HepG2 (cell line): ENCODE results near the gene TEDC2. TPM values are rescaled to one million over a fixed set of nuclear protein-coding genes. Genes with fewer than 3 reads are reported as not detected.

Experiments
- AGO1 ChIP-seq: fragments of 200-400 bp; formaldehyde crosslinking; IDR thresholded peaks from 2 replicates; pipeline ENCODE4 v1.6.1; 2017; ENCODE audit warnings: mild to moderate bottlenecking, low read depth, low read length, moderate library complexity; ENCODE audit not compliant: poor library complexity, severe bottlenecking
- BRF2 ChIP-seq: sonication (generic); formaldehyde crosslinking; IDR thresholded peaks from 2 replicates; pipeline ENCODE4 v1.8.1; 2022; ENCODE audit warnings: mild to moderate bottlenecking, missing genetic modification reagents
- CENPBD1 ChIP-seq: sonication (generic); formaldehyde crosslinking; IDR thresholded peaks from 2 replicates; pipeline ENCODE4 v1.8.0; 2022; ENCODE audit warnings: missing genetic modification reagents, low read depth, mild to moderate bottlenecking, borderline replicate concordance
- CREB1 ChIP-seq, 2 experiments: fragments of 450-650 bp in 1 of 2; IDR thresholded peaks; 2 replicates each; pipeline ENCODE4 v1.6.1; 2016 to 2017; ENCODE audit warnings: control low read depth in 1 of 2, mild to moderate bottlenecking in 1 of 2, missing compliant biosample characterization in 1 of 2, missing genetic modification characterization in 1 of 2
- DPF2 ChIP-seq: sonication (generic); formaldehyde crosslinking; IDR thresholded peaks from 2 replicates; pipeline ENCODE4 v1.4.0; 2020; ENCODE audit warnings: mild to moderate bottlenecking, low read depth, missing genetic modification reagents, borderline replicate concordance
- ETV5 ChIP-seq: IDR thresholded peaks from 2 replicates; pipeline ENCODE4 v1.6.1; 2018; ENCODE audit warnings: missing biosample characterization, missing genetic modification reagents, inconsistent platforms, borderline replicate concordance
- GLI4 ChIP-seq: sonication (generic); formaldehyde crosslinking; IDR thresholded peaks from 2 replicates; pipeline ENCODE4 v1.5.1; 2020; ENCODE audit warnings: missing genetic modification reagents, mild to moderate bottlenecking, moderate library complexity, borderline replicate concordance
- HES4 ChIP-seq: sonication (generic); formaldehyde crosslinking; IDR thresholded peaks from 2 replicates; pipeline ENCODE4 v1.9.0; 2021; ENCODE audit warnings: mild to moderate bottlenecking, missing genetic modification reagents, borderline replicate concordance
- MAZ ChIP-seq, 2 experiments: sonication (generic) in 1 of 2; formaldehyde crosslinking in 1 of 2; IDR thresholded peaks; 2 replicates each; pipeline versions ENCODE4 v1.5.0 to v1.6.1; 2012 to 2020; ENCODE audit warnings: low read depth in 2 of 2, mild to moderate bottlenecking in 2 of 2, borderline replicate concordance in 1 of 2, improper control_type of control experiment in 1 of 2, low read length in 1 of 2, missing genetic modification reagents in 1 of 2, moderate library complexity in 1 of 2
- RNF2 ChIP-seq: fragments of 450-650 bp; conservative IDR thresholded peaks from 2 replicates; pipeline ENCODE4 v1.6.1; 2016; ENCODE audit warnings: low read depth
- SP2 ChIP-seq: sonication (generic); formaldehyde crosslinking; IDR thresholded peaks from 2 replicates; pipeline ENCODE4 v1.5.1; 2020; ENCODE audit warnings: mild to moderate bottlenecking, missing genetic modification reagents
- SP4 ChIP-seq: sonication (generic); formaldehyde crosslinking; IDR thresholded peaks from 2 replicates; pipeline ENCODE4 v1.8.1; 2023; ENCODE audit warnings: mild to moderate bottlenecking, missing genetic modification reagents
- SRY ChIP-seq: sonication (generic); formaldehyde crosslinking; IDR thresholded peaks from 2 replicates; pipeline ENCODE4 v1.8.0; 2022; ENCODE audit warnings: mild to moderate bottlenecking, missing genetic modification reagents
- TFDP1 ChIP-seq: IDR thresholded peaks from 2 replicates; pipeline ENCODE4 v1.6.1; 2016; ENCODE audit warnings: missing compliant biosample characterization, missing genetic modification reagents, borderline replicate concordance
- TOE1 ChIP-seq: sonication (generic); formaldehyde crosslinking; IDR thresholded peaks from 2 replicates; pipeline ENCODE4 v1.4.0; 2020; ENCODE audit warnings: mild to moderate bottlenecking, missing genetic modification reagents
- ZFYVE20 ChIP-seq: sonication (generic); formaldehyde crosslinking; IDR thresholded peaks from 2 replicates; pipeline ENCODE4 v1.8.0; 2023; ENCODE audit warnings: low read depth, mild to moderate bottlenecking, moderate library complexity, missing genetic modification reagents, borderline replicate concordance
- ZGPAT ChIP-seq: IDR thresholded peaks from 2 replicates; pipeline ENCODE4 v1.6.1; 2016; ENCODE audit warnings: mild to moderate bottlenecking
- ZNF12 ChIP-seq: sonication (generic); formaldehyde crosslinking; IDR thresholded peaks from 2 replicates; pipeline ENCODE4 v1.5.0; 2020; ENCODE audit warnings: missing genetic modification reagents
- ZNF34 ChIP-seq: sonication (generic); formaldehyde crosslinking; IDR thresholded peaks from 2 replicates; pipeline ENCODE4 v1.4.0; 2020; ENCODE audit warnings: mild to moderate bottlenecking, missing genetic modification reagents, borderline replicate concordance
- ZNF547 ChIP-seq: sonication (generic); formaldehyde crosslinking; IDR thresholded peaks from 2 replicates; pipeline ENCODE4 v1.5.1; 2020; ENCODE audit warnings: mild to moderate bottlenecking, missing genetic modification reagents
- ZNF674 ChIP-seq: sonication (generic); formaldehyde crosslinking; IDR thresholded peaks from 2 replicates; pipeline ENCODE4 v1.5.0; 2020; ENCODE audit warnings: low read depth, mild to moderate bottlenecking, missing genetic modification reagents
- ZNF788 ChIP-seq: sonication (generic); formaldehyde crosslinking; IDR thresholded peaks from 2 replicates; pipeline ENCODE4 v1.5.0; 2020; ENCODE audit warnings: mild to moderate bottlenecking, missing genetic modification reagents, borderline replicate concordance
- ZNF792 ChIP-seq: IDR thresholded peaks from 2 replicates; pipeline ENCODE4 v1.6.1; 2016
- ZNF816 ChIP-seq: sonication (generic); formaldehyde crosslinking; IDR thresholded peaks from 2 replicates; pipeline ENCODE4 v1.8.0; 2022; ENCODE audit warnings: missing genetic modification reagents, mild to moderate bottlenecking, borderline replicate concordance
- ZSCAN29 ChIP-seq: sonication (generic); formaldehyde crosslinking; conservative IDR thresholded peaks from 2 replicates; pipeline ENCODE4 v1.4.0; 2020; ENCODE audit warnings: mild to moderate bottlenecking, missing genetic modification reagents
- polyA plus RNA-seq, 8 experiments: library from polyadenylated mRNA; depleted of rRNA in 3 of 8; stranded (reverse) in 7 of 8; unstranded in 1 of 8; fragments of >200 nt; fragmentation: Illumina TruSeq in 4 of 8; extraction: Trizol in 4 of 8; gene quantifications; 2 replicates each; pipeline versions ENCODE4 v1.2.1 to v1.2.3, GENCODE V29; 2011 to 2016; ENCODE audit warnings: low read depth in 4 of 8, missing spikeins in 1 of 8, mixed read lengths in 1 of 8; ENCODE audit not compliant: insufficient read depth in 1 of 8
- total RNA-seq, 5 experiments: library from RNA; depleted of rRNA; stranded (reverse); fragments of >200 nt; fragmentation: Illumina TruSeq; extraction: Trizol; gene quantifications; 2 replicates each; pipeline ENCODE4 v1.2.3, GENCODE V29; 2016; ENCODE audit warnings: low read depth in 1 of 5

The TEDC2 gene
- total and polyA plus RNA-seq, 2 of the 13 experiments (the other 11 are each of a cell fraction or from before 2014, with no cell fraction given) = 6.2 to 24.4 TPM

- TF ChIP-seq ZSCAN29 (CRISPR knock-in tag) (no peak), CREB1 (IDR thresholded peaks at IDR 0.05) (0 out of 2 replicates have a peak, but pooled peaks have one; percentile 30), CREB1 (CRISPR knock-in tag; IDR thresholded peaks at IDR 0.05) (no peak), SP4 (CRISPR knock-in tag) (peak; percentile 95), TFDP1 (peak; percentile 97), AGO1 (peak; percentile 96), ZNF792 (CRISPR knock-in tag) (peak; percentile 38; the same call in 1 of the 2 replicates), ETV5 (peak; percentile 51; the same call in 1 of the 2 replicates), ZFYVE20 (CRISPR knock-in tag) (no peak), DPF2 (CRISPR knock-in tag) (no peak), ZGPAT (CRISPR knock-in tag) (peak; percentile 28; the same call in 1 of the 2 replicates), ZNF674 (CRISPR knock-in tag) (no peak), TOE1 (CRISPR knock-in tag) (no peak; the same call in 1 of the 2 replicates), ZNF816 (CRISPR knock-in tag) (no peak), RNF2 (0 out of 2 replicates have a peak, but pooled peaks have one; percentile 22), SP2 (CRISPR knock-in tag) (peak; percentile 83), BRF2 (CRISPR knock-in tag) (peak; percentile 66; the same call in 1 of the 2 replicates), ZNF34 (CRISPR knock-in tag) (no peak), SRY (CRISPR knock-in tag) (no peak; the same call in 1 of the 2 replicates), GLI4 (CRISPR knock-in tag) (no peak), ZNF12 (no peak), HES4 (0 out of 2 replicates have a peak, but pooled peaks have one; percentile 37), MAZ (IDR thresholded peaks at IDR 0.05; ENCODE audit: borderline replicate concordance, low read depth, low read length) (peak; percentile 71; the same call in 1 of the 2 replicates), MAZ (CRISPR knock-in tag; IDR thresholded peaks at IDR 0.05; ENCODE audit: low read depth) (peak; percentile 34; the same call in 1 of the 2 replicates), ZNF788 (CRISPR knock-in tag) (no peak), CENPBD1 (CRISPR knock-in tag) (no peak), ZNF547 (CRISPR knock-in tag) (peak; percentile 23; the same call in 1 of the 2 replicates)
Measured at GRCh38 chr16:2459647-2460390, at the start of gene TEDC2 (continued).
